Measurements from ENCODE around the gene SNRPA1.

Gene SNRPA1

DNA sequence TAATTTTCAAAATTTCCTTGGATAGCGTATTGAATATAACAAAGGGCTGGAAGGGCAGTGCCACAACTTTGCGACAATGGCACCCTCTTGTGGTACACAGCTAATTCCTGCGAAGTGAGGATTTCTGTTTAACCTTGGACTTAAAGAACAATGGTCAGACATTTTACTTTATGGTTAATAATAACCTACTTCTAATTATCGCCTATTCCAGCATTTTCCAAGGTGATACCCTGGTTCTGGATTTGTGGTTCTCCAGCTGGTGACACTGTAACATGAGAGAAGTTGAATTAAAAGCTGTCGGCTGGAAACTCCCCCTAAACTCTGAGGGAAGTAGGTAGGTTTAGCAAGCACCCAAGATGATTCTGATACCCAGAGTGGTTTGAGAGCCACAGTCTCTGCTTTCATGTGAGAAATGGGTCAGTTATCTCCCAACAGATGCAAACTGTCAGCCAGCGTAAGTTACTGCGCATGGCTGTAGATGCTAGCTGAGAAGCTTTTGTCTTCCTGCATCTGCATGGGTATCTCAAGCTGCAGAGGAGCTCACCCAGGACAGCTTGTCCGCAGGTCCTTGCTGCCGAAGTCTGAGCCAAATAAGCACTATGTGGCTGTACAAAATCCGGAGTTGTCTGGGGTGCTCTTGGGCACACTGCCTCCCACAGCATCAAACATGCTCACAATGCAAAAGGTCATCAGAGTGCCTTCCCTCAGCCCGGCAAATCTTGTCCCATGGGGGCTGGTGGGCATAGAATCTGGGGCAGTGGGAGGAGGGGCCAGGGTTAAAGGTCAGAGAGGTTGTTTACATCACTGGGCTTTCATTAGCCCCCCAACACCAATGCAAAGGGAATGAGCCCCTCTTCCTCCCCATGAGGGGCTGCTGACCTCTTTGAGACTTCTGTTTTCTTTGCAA, 36.6 kb downstream of the SNRPA1 start:
- DNase-seq (ENCODE audit: low read depth), result no peak

DNA sequence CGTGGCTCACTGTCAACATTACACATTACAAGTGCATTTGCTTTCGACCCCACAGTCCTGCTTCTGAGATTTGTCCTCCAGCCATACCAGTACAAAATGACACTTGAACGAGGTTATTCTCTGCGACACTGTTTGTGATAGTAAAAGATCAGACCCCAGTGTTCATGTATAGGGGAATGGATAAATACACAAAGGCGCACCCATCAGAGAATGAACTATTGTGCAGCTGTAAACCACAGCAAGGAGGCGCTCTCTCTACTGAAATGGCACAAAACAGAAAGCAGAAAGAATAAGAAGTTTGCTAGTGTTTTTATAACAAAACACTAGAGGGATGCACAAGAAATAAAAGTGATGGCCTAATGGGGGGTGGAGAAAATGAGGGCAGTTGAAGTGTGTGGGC, 38.3 kb downstream of the SNRPA1 start:
- no peak for DNase-seq (ENCODE audit: low read depth)

DNA sequence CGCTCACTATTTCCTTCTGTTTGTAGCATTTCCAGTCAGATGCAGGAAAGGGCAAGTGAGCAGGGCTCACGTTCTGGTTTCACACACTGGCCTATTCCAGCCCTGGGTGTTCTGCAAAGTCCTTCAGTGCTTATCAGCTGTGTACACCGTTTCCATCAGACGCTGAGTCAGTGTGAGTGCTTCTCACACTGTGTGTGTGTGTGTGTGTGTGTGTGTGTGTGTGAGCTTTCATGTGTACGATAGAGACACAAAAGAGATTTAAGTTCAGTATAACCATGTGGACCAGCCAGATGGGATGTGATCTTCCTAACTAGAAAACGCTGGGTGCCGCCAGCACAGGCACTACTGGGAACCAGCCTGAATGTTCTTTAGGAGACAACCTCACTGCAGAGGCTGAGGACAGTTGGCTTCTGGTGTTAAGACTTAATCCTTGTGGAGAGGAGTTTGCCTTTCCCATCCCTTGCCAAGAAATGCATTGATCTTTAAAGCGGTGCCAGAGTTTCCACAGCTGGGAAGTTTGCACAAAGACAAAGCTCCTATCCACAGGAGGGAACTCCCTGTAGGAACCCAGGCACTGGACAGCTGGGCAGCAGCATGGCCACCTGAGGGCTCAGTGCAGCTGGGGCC, 39.3 kb downstream of the SNRPA1 start:
- no peak for DNase-seq (ENCODE audit: low read depth)

DNA sequence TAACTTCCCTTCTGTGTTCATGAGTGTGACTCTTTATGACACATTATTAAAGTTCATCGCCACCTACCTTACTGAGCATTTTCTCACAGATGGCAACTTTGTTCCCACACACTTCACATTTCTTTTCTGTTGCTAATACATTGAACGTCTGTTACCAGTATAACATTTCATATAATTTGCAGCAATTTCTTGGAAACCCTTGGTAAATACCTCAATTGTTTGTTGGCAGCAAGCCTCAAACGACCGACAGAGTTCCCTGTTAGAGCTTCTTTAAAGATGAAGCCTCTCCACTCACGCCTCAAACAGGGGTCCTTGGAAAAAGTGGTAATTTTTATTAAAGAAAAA, 40.0 kb downstream of the SNRPA1 start:
- no peak for DNase-seq (ENCODE audit: low read depth)

DNA sequence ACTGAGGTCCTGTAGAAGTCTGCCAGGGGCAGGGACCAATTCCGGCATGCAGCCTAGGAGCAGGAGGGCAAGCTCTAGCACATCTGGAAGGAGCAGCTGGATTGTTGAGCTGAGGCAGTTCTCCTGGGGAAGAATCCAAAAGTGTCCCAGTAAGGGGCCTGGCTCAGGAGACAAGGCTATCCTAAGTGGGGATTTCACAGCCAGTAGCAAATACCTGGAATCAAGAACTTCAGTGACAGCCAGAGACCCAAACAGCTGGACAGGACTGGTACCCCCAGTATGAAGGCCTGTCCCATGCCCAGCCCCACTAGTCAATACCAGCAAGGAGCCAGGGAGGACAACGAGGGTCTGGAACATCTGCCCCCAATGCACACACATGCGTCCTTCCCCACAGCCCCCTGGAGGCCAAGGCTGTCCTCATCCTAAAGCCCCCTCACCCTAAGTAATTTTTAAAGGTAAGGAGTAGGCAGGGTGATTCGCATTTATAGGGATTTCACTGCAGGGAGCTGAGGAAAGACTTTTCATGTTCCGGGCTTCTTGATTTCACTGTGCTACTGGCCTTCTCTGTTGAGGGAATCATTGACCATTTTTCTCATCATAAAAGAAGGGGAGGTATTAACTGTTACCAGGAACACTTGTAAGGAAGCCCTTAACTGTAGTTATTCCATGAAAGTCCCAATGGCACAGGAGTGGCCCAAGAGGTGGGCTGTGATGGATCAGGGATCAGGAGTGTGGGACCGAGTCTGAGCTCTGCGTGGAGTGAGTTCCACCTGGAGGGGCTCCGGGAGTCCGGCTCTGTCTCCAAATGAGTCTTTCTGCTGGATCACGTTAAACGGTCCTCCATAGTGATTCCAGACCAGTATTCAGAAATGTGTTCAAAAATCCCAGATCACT, 40.6 kb downstream of the SNRPA1 start:
- no peak for DNase-seq (ENCODE audit: low read depth)

DNA sequence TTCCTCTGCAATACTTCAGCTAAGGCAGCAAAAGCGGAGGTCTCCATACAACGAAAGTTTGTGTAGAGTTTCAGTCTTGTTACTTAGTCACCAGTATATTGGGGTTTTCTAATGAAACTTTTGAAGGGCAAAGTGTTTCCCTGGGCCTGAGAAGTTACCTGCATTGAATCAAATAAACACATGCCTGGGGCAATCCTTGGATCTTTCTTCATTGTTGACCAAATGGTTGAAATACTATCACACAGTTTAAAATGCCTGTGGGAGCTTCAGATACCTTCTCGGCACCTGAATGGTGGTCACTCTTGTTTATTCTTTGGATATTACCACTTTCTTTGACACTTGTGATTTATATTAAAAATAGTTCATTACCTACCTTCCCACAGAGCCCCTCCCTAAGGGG, 42.2 kb downstream of the SNRPA1 start:
- no peak for DNase-seq (ENCODE audit: low read depth)

DNA sequence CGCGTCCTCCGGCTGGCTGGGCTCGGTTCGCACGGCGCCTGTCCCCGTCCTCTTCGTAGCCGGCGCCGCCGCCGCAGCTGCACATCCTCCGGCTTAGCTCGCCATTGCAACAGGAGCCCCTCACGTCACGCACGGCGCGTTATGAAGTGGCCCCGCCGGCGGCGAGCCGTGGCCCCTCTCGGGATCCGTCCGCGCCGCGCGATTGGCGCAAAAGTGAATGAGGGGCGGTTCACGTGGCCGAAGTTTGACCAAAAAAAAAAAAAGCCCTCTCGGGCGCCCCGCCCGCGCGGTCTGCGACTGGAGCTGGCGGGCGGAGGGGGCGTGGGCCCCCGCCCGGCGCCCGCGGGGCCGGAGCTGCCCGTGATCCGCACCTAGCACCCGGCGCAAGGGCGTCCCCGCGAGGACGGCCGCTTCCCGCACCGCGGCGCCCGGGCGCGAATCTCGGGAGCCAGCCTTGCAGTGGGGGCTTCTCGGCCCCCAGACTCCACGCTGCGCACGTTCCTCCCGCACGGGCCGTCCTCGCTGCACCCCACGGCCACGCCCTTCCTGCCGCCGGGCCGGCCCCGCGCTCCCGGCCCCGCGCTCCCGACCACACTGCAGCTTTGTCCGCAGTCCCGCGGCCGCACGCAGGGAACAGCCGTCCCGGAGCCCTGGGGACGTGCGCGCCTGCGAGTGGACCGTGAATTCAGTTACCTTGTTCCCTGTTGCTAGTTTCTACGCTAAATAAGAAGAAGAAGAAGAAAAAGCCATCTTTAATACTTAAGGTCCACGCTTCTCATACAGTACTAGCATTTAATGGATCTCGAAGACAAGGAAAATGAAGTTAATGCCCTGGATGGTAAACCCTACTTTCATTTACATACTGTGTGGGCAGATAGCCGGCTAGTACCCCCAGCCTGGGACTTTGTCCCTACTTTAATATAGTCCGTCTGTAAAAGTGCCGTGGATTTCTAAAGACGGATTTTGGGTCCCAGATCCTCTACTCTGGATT, 42.9 kb downstream of the SNRPA1 start, which contains the start of gene CHSY1:
Gene CHSY1 (minus strand): TSS at position 219 of the 991 bp plus-strand sequence. CDS start 592 bp downstream, outside the sequence.
- DNase-seq (ENCODE audit: low read depth), result peak; percentile 76

DNA sequence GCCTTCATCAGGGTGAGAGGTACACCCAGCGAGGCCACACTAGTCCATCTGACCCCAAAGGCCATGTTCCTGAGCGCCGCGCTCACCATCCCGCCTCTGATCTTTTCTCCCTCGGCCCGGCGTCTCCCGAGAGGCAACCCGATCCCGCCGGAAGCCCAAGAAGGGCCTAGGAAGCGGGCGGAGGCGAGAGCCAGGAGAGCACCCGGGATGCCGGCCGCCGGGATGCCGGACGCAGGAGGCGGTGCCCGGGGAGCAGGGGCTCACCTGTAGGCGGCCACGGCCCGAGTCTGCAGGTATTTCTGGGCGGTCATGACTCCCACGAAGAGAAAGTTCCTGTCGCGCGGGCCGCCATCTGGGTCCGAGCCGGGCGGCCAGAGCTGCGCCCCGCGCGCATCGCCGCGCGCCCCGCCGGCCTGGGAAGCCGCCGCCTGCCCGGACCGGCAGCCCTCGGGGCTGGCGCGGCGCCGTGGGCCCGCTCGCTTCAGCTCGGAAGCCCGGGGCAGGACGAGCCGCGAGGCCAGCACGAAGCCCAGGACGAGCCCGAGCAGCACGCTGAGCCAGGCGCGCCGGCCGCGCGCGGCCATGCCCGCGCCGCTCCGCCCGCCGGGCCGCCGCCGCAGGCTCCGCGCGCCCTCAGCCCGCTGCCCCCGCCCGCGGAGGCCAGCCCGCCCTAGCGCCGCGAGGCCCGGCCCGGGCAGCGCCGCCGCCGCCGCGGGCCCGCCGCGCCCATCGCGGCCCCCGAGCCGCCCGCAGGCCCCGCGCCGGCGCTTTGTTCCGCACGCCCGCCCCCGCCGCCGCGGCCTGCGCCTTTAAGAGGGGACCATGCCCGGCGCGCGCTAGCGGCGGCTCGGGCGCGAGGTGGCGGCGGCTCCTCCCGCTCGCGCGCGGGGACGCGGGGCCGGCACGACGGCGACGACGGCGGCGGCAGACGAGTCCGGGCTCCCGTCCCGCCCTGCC, 43.9 kb downstream of the SNRPA1 start:
- DNase-seq (ENCODE audit: low read depth), result peak; percentile 5

DNA sequence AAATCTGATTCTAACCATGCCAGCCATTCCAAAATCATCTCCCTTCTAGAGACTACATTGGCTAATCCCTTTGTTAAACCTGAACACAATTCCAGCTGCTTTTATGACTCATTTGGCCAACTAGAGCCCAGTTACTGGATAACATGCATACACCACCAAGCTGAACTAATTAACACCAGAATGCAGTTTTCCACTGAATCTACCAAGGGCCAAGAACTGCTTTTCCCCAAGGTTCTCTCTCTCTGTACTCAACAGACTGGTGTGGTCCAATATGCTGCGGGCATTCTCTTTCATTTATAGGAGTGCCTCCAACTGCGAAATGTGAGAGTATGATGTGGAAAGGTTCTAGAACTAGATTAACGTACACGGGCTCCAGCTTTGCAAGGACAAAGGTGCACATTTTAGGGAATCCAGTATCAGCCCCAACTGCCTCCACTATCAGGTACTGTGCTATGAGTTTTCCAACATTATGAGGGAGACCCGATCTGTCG, 44.7 kb downstream of the SNRPA1 start:
- DNase-seq (ENCODE audit: low read depth), result no peak

DNA sequence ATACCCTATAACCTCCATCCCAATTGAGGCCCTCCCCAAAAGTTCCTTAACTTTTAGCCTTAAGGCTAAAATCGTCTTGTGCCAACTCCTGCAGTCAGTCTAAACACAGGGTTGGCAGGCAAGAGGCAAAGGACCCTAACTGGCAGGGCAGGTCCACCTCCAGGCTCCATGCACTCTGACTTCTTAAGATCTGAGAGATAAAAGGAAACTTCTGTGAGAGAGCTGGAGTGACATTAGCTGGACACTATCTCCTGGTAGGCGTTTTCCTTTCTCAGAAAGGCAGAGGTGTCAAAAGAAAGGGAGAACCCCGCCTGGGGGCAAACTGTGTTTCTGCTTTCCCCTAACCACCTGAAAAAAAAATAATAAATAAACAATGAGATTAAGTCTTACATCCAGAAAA, 46.8 kb downstream of the SNRPA1 start:
- DNase-seq (ENCODE audit: low read depth), result no peak

DNA sequence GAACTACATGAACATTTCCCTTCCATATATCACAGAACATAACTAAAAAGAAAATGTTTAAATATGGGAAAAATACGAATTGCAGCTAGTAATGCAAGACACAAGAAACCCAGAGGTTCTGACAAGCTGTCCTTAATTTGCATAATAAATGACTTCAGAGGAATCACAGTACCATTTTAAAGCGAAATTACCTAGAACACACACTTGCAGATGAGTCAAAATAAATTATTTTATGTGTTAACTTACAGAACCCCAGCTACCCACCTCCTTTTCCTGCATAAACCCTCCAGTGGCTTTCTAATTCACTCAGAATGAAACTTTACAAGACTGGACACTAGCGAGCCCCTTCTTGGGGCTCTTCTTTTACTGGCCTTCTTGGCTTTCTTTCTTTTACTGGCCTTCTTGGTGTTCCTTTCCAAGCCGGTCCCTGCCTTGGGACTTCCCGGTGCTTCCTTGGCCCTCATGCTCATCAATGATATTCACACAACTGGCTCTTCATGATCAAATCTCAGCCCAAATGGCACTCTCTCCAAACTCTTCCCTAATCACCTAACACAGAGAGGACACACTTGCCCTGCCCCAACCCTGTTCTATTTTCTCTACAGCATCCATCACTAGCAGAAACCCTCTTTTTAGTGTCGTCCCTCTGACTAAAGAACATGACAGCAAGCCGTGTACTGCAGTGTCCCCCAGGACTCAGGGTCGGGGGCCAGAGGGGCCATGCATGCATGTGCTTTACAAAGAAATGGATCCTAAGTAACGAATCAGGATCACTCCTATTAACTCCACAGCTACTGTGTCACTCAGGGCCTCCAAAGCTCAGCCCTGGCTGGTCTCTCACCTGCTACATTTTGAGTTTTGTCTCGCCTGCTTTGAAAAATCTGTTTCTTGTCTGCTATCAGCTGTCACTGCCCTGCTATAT, 48.0 kb downstream of the SNRPA1 start:
- DNase-seq (ENCODE audit: low read depth), result no peak

DNA sequence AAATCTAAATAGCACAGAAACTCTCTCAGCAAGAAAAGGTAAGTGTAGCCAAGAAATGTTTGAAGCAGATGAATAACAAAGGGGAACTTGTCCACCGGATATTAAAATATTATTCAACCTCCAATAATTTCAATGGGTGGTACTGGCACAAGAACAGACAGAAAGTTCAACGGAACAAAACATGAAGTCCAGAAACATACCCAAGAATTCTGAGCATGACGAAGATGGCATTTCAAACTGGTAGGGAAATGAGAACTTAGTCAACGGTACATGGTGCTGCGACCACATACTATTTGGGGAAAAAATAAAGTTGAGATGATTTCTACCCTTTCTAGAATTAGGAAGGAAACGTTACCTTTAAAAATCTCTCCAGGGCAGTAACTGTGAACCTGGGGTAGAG, 48.7 kb downstream of the SNRPA1 start:
- no peak for DNase-seq (ENCODE audit: low read depth)

DNA sequence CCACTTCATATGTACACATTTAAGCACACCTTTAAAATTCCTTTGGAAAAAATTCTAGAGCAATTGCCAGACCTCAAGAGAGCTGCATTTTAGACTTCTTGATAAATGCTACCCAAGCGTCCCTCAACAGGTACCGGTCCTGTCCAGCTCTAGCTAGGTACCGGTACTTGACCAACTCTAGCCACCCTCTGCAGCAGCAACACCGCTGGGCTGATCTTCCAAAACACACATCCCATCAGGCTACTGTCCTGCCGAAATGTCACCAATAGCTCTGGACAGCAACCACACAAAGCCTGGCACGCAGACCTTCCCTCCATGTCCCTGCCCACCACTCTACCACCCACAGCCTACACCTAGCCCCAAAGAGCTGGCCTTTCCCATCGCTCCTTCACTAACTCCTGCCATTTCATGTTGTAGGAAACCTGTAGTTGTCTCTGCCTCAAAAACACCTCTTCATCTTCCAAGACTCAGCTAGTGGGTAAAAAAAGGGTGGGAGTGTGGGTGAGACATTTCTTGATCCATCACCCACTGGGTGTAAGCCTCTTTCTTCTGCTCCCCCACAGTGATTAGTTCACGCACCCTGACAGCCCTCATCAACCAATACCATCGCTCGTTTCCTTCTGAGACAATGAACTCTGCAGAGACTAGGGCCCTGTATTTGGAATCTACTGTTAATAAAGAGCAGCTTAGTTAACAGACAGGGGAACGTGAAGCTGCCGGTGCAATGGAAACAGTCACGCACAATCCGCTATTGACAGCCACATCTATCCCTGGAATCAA, 50.0 kb downstream of the SNRPA1 start:
- DNase-seq (ENCODE audit: low read depth), result no peak

DNA sequence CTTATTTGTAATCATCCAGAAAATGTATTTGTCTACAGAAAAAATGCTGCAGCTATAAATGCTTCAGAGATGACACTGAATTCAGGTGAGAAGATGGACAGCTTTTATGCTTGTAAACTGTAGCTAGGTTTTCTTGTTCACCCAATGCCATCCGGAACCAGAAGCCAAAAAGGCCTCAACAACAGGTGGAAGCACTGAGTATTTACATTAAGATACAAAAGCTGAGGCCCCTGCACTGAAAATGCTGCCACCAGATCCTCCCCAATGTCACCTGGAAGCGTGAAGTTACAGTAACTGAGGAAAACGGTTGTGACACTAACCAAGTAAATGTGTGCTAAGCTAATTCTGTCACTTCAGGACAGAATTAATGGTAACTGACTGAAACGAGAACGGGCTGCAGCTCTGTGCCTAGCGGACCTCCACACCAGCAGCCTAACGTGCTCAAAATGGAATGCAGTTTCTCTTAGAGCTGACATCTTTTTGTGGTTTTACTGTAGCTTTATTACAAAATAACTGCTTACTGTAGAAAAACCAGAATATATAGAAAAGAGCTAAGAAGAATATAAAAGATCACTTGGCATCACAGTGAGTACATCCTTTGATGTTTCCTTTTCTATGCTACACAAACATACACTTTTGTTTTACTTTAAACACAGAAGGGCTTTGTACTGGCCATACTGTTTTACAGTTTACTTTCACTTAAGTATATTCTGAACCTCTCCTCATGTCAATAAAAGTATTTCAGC, 50.8 kb downstream of the SNRPA1 start:
- DNase-seq (ENCODE audit: low read depth), result no peak

DNA sequence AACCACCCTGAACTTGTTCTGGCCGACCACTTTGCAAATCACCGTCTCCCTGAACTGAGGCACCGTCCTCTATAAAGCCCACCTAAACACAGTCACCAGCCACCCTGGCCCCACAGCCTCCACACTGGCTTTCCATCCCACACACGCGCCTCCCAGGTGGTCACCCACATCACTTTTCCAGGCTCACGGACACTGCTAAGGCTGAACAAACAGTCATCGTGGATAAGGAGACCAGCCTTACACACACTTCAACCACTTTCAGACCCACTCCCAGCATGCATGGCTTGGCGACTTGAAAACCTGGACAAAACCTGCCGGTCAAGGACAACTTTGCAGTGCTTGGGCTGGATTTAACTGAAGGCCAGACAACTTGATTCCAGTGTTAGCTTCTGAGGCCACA, 51.6 kb downstream of the SNRPA1 start:
- DNase-seq (ENCODE audit: low read depth), result no peak

DNA sequence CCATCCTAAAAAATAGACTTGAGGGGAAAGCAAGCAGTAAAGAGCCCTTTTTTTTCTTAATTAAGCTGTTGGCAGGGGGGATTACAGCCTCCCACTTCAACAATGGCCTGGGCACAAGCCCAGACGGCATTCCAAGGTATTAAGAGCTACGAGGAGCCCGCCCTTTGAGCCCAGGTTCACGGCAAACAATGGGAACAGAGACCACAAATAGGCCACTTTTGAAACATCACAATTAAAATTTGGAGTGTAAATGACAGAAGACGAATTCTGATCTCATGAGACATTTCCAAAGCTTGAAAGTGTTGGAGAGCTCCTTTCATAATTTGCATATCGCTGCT, 52.1 kb downstream of the SNRPA1 start:
- DNase-seq (ENCODE audit: low read depth), result no peak

Data from T-helper 22 cell (primary cell).